Activated naive CD4-positive, alpha-beta T cell treated with anti-CD3 and anti-CD28 coated beads, Interleukin-2, amount 10 ng/mL, durations not matched to agents 7 days and 5 days (primary cell): ENCODE measurements around the gene ACE.

Experiments used
- CTCF ChIA-PET: fragments of 350-600 bp; sonication (Branson Sonifier 250); formaldehyde crosslinking; loops from one replicate; lab custom pipeline; 2021; ENCODE audit warnings: antibody characterized with exemption; lab: Charles Lee
- DNase-seq: peaks from one replicate; pipeline ENCODE4 v3.0.0-alpha.2; 2020
- H3K27ac Mint-ChIP-seq: one replicate; pipeline ENCODE4 v1.8.0; 2021; ENCODE audit warnings: mild to moderate bottlenecking, moderate library complexity, mixed read lengths
- H3K27me3 Mint-ChIP-seq: one replicate; pipeline ENCODE4 v1.8.0; 2021; ENCODE audit warnings: mild to moderate bottlenecking, mixed read lengths
- H3K36me3 Mint-ChIP-seq: one replicate; pipeline ENCODE4 v1.8.0; 2021; ENCODE audit warnings: mixed read lengths
- H3K4me1 Mint-ChIP-seq: one replicate; pipeline ENCODE4 v1.8.0; 2021; ENCODE audit warnings: mixed read lengths
- H3K4me3 Mint-ChIP-seq: one replicate; pipeline ENCODE4 v1.8.0; 2021; ENCODE audit warnings: mild to moderate bottlenecking, moderate library complexity, mixed read lengths
- H3K9me3 Mint-ChIP-seq: one replicate; pipeline ENCODE4 v1.8.0; 2021; ENCODE audit warnings: mixed read lengths

ACE gene

GRCh38 chr17:63438092-63439051, 38.5 kb upstream of the ACE start:
- CTCF ChIA-PET: interaction anchor here (2.3 to 2.5 kb wide), 3 partner anchors 11 to 173 kb away, joined by 9 to 13 read pairs (median 10); no protein-coding TSS in a partner anchor
- Mint-ChIP-seq H3K27ac (peak overlapping the region; percentile 78), H3K36me3 (peaks cover 3% of the 10 kb centered on the region), H3K9me3 (no peaks in the 10 kb centered on the region), H3K4me3 (no peak overlapping the region), H3K4me1 (peaks cover 52% of the 10 kb centered on the region), H3K27me3 (peaks cover 14% of the 10 kb centered on the region)
- DNase-seq: no peak

DNA sequence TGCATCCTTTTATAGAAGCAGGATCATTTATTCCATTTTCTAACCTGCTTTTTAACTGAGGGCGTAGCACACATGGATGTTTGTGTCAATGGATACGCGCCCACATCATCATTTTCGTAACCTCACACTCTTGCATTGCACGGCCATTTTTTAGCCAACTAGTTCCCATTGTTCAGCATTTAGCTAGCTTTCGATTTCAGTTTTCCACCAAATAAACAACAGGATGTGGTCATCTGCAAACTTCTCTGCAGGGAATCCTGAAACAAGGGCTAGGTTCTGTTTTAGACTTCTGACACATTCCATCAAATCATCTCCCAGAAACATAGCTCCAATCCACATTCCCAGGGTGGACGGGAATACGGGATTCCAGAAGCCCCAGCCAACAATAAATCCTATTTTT, 37.2 kb upstream of the ACE start:
- peaks cover 27% of the 10 kb centered on the region for H3K27me3 Mint-ChIP-seq
- CTCF ChIA-PET: interaction anchor here (1.3 to 2.5 kb wide), 4 partner anchors 12 to 172 kb away, joined by 5 to 13 read pairs (median 10); no protein-coding TSS in a partner anchor
- H3K36me3 Mint-ChIP-seq: peaks cover 3% of the 10 kb centered on the region
- no peaks in the 10 kb centered on the region for H3K9me3 Mint-ChIP-seq
- DNase-seq: peak; percentile 49
- H3K4me1 Mint-ChIP-seq: peaks cover 42% of the 10 kb centered on the region
- H3K27ac Mint-ChIP-seq: peak overlapping the region; percentile 89
- peak overlapping the region; percentile 19 for H3K4me3 Mint-ChIP-seq

DNA sequence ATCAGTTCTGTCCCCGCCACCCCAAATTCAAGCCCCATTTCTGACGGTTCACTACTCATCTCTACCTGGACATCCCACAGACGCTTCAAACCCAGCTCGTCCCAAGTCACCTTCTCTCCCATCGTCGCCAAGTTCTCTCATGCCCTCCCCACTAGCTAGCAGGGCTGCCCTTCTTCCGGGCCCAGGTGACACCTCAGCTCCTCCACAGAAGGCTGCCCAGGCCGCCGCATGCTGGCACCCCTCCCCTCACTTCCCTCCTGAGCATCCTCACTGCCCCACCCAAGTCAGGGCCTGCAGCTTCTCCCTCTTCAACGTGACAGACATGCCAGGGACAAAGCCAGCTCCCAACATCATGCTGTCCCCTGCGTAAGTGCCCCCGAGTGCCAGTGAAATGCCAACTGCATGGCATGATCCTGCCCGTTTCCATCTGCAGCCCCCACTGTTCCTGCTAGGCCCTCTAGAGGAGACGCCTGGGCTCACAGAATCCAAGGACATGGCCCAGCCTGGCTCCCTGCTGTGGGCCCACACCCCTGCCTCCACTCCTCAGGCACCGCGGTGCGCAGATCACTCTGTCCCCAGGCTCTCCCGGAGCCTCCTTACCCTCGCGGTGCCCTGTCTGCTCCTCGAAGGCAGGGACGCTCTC, 36.6 kb upstream of the ACE start:
- Mint-ChIP-seq H3K27ac (peak overlapping the region; percentile 89), H3K36me3 (no peaks in the 10 kb centered on the region), H3K4me3 (peak overlapping the region; percentile 19), H3K9me3 (no peaks in the 10 kb centered on the region), H3K4me1 (peaks cover 42% of the 10 kb centered on the region), H3K27me3 (peaks cover 32% of the 10 kb centered on the region)
- peak; percentile 54 for DNase-seq
- CTCF ChIA-PET: interaction anchor here (1.3 to 2.5 kb wide), 4 partner anchors 12 to 172 kb away, joined by 5 to 13 read pairs (median 10); no protein-coding TSS in a partner anchor

DNA sequence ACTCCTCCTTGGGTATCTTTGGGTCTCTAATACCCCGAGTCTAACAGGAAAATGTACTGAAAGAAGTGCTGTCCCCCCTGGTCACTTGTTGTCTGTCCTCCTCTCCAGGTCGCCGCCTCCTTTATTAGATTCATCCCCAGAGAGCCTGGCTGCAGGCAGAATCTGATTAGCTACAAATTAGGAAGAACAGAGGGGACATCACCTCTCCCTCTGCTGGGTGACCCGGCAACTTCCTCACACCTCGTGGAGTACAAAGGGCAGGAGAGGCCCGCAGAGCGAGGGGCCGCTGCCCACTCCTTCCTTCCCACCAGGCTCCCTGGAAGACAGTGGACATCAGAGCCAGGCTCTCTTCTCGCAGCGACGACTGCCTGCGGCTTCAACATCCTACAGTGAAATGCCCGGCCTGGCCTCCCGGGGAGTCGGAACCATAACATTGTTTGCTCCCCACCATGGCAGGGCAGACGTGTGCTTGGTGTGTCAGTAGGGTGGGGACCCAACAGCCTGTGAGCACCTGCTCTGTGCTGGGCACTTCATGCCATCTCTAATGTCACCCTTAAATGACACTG, 36.0 kb upstream of the ACE start:
- peaks cover 38% of the 10 kb centered on the region for H3K27me3 Mint-ChIP-seq
- CTCF ChIA-PET: interaction anchor here (1.1 to 2.5 kb wide), 4 partner anchors 13 to 39 kb away, joined by 3 to 9 read pairs (median 6); no protein-coding TSS in a partner anchor
- H3K9me3 Mint-ChIP-seq: no peaks in the 10 kb centered on the region
- H3K4me3 Mint-ChIP-seq: no peak overlapping the region
- no peak for DNase-seq
- H3K36me3 Mint-ChIP-seq: no peaks in the 10 kb centered on the region
- H3K27ac Mint-ChIP-seq: peak overlapping the region; percentile 89
- H3K4me1 Mint-ChIP-seq: peaks cover 38% of the 10 kb centered on the region

DNA sequence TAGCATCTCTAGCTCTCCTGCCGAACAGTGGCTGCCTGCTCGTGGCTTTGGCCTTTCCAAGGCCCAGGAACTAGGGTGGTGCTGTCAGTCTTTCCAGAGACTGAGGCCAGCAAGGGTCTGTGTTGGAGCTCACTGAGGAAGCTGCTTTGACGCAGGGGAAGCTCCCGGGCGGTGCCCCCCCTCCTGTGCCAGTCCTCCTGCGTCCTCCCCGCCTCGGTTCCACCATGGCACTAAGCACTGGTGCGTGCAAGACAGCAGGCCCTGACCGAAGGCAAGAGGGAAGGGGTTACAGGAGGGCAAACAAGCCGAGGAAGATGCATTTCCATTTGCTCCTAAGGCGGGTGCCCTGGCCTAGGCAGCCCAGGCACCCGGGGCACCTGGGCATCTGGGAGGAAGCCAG, 35.2 kb upstream of the ACE start:
- Mint-ChIP-seq H3K27ac (no peak overlapping the region), H3K4me1 (peaks cover 37% of the 10 kb centered on the region), H3K27me3 (peaks cover 41% of the 10 kb centered on the region), H3K9me3 (no peaks in the 10 kb centered on the region), H3K36me3 (no peaks in the 10 kb centered on the region), H3K4me3 (no peak overlapping the region)
- CTCF ChIA-PET: interaction anchor here (1.1 to 2.0 kb wide), 2 partner anchors 16 to 37 kb away, joined by 3 to 7 read pairs; no protein-coding TSS in a partner anchor
- no peak for DNase-seq

DNA sequence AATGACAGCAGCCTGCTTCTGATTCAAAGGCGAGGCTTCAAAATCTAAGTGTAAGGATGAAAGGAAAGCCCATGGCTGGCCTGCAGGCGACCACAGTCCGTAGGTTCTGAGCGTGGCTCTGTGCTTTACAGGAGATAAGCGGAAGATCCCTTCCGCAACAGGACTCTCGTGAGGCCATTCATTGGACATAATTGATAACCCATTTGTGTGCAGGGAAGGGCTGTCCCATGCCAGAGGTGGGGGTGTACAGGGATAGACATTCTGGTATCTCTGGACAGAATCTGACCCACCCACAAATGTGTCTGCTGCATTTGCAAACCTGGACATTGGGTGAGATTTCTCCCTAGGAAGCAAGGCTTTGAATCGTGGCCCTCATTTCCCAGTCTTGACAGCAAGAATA, 34.8 kb upstream of the ACE start:
- H3K9me3 Mint-ChIP-seq: no peaks in the 10 kb centered on the region
- DNase-seq: no peak
- peaks cover 38% of the 10 kb centered on the region for H3K4me1 Mint-ChIP-seq
- no peaks in the 10 kb centered on the region for H3K36me3 Mint-ChIP-seq
- CTCF ChIA-PET: interaction anchor here (0.7 to 2.0 kb wide), 3 partner anchors 11 to 37 kb away, joined by 3 to 7 read pairs (median 4); no protein-coding TSS in a partner anchor
- no peak overlapping the region for H3K4me3 Mint-ChIP-seq
- H3K27me3 Mint-ChIP-seq: peaks cover 45% of the 10 kb centered on the region
- no peak overlapping the region for H3K27ac Mint-ChIP-seq

DNA sequence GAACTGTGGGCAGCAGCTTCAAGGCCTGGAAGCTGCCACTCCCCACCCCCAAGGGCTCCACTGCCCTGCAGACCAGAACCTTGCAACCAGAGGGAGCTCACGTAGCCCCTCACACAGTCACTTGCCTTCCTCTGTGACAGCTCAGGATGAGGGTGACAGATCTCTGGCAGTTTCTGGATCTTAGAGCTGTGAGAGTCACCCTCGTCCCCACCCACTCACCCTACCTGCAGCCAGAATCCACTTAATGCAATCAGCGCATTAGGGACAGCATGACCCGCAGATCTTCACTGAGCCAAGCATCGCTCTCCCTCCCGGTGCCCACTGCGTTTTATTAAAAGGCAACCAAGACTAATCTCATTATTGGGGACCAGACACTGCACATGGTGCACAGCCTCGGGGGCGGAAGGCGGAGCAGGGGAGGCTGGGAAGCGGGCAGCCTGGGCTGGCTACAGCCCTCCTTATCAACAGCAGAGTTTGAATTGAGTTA, 34.3 kb upstream of the ACE start:
- H3K9me3 Mint-ChIP-seq: no peaks in the 10 kb centered on the region
- peaks cover 48% of the 10 kb centered on the region for H3K27me3 Mint-ChIP-seq
- H3K27ac Mint-ChIP-seq: no peak overlapping the region
- no peak for DNase-seq
- no peaks in the 10 kb centered on the region for H3K36me3 Mint-ChIP-seq
- CTCF ChIA-PET: interaction anchor here (0.7 to 3.6 kb wide), 5 partner anchors 11 to 36 kb away, joined by 4 to 18 read pairs (median 7); no protein-coding TSS in a partner anchor
- H3K4me1 Mint-ChIP-seq: peaks cover 43% of the 10 kb centered on the region
- H3K4me3 Mint-ChIP-seq: no peak overlapping the region

GRCh38 chr17:63443053-63443452, 33.8 kb upstream of the ACE start:
- CTCF ChIA-PET: interaction anchor here (0.6 to 3.6 kb wide), 9 partner anchors 8 to 255 kb away, joined by 3 to 18 read pairs (median 5); no protein-coding TSS in a partner anchor
- no peaks in the 10 kb centered on the region for H3K36me3 Mint-ChIP-seq
- no peak for DNase-seq
- H3K4me3 Mint-ChIP-seq: no peak overlapping the region
- H3K9me3 Mint-ChIP-seq: no peaks in the 10 kb centered on the region
- H3K4me1 Mint-ChIP-seq: peaks cover 44% of the 10 kb centered on the region
- H3K27me3 Mint-ChIP-seq: peaks cover 50% of the 10 kb centered on the region
- H3K27ac Mint-ChIP-seq: peak overlapping the region; percentile 11

GRCh38 chr17:63444457-63444856, 32.4 kb upstream of the ACE start:
- Mint-ChIP-seq H3K4me3 (peak overlapping the region; percentile 35), H3K36me3 (no peaks in the 10 kb centered on the region)

GRCh38 chr17:63445065-63445464, 31.8 kb upstream of the ACE start:
- CTCF ChIA-PET: interaction anchor here (0.9 to 3.6 kb wide), 7 partner anchors 9 to 167 kb away, joined by 3 to 18 read pairs (median 7); no protein-coding TSS in a partner anchor
- peak overlapping the region; percentile 35 for H3K4me3 Mint-ChIP-seq
- H3K4me1 Mint-ChIP-seq: peaks cover 40% of the 10 kb centered on the region

More at GRCh38 chr17:63444457-63444856, 32.4 kb upstream of the ACE start:
- Mint-ChIP-seq H3K4me1 (peaks cover 41% of the 10 kb centered on the region), H3K27ac (no peak overlapping the region), H3K27me3 (peaks cover 60% of the 10 kb centered on the region), H3K9me3 (no peaks in the 10 kb centered on the region)
- DNase-seq: no peak
- CTCF ChIA-PET: interaction anchor here (0.9 to 3.6 kb wide), 8 partner anchors 8 to 254 kb away, joined by 3 to 18 read pairs (median 6); no protein-coding TSS in a partner anchor

DNA sequence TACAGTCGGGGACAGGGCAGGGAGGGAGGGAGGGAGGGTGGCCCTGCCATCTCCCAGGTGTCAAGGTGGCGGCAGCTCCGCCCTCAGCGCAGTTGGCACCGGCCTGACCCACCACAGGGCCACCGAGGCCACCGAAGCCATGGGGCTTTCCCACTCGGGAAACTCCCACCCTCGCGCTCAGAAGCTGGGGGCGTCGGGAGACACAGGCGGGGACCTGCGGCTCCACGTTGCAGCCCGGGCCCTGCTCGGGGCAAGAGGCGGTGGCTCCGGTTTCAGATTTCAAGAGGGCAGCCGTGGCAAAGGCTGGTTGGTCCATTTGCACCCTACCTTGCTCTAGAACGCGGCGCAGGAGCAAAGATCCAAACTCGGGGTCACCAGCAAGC, 31.3 kb upstream of the ACE start:
- Mint-ChIP-seq H3K27ac (peak overlapping the region; percentile 45), H3K4me3 (peak overlapping the region; percentile 54), H3K4me1 (peaks cover 40% of the 10 kb centered on the region), H3K27me3 (peaks cover 71% of the 10 kb centered on the region), H3K36me3 (no peaks in the 10 kb centered on the region), H3K9me3 (no peaks in the 10 kb centered on the region)
- peak; percentile 43 for DNase-seq
- CTCF ChIA-PET: interaction anchor here (1.2 to 3.6 kb wide), 5 partner anchors 10 to 166 kb away, joined by 3 to 18 read pairs (median 11); no protein-coding TSS in a partner anchor

More at GRCh38 chr17:63445065-63445464, 31.8 kb upstream of the ACE start:
- Mint-ChIP-seq H3K36me3 (no peaks in the 10 kb centered on the region), H3K9me3 (no peaks in the 10 kb centered on the region), H3K27me3 (peaks cover 66% of the 10 kb centered on the region), H3K27ac (no peak overlapping the region)
- no peak for DNase-seq

DNA sequence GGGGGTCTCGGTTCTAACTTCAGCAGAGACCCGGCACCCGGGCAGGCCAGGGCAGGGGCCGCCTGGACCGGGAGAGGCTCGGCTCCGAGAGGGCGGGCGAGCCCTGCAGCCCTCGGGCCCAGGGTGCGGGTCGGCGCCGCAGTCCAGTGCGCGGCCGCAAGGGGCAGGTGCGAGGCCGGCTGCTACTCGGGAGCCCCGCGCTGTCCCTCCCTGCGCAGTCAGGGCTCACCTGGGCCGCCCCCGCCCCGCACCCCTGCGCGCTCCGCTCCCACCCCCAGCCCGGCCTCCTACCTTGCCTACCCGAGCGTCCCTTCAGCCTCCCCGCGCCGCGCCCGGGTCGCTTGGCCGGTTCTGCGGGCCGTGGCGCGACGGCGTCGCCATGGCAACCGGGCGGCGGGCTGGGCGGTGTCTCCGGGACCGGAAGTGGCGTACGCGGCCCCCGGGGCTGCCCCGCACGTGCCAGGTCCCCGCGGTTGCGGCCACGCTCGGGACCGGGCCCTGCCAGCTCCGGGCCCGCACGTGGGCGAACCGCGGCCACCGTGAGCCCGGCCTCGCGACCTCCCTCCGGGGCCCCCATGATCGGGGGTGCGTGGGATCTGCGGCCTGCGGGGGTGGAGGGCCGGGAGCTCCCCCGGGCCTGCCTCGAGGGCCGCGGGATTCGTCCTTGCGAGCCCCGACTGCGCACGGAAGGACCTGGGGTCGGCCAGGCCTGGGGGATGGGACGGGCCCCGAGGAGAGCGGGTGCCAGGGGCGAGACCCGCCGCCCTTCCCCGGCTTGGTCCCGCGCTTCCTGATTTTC, 30.7 kb upstream of the ACE start, which contains the start of gene CYB561:
Gene CYB561 (minus strand): TSS at position 353 of the 799 bp plus-strand sequence. CDS start 8,759 bp downstream, outside the sequence.
- no peaks in the 10 kb centered on the region for H3K9me3 Mint-ChIP-seq
- CTCF ChIA-PET: interaction anchor here (1.0 to 3.7 kb wide), 5 partner anchors 11 to 33 kb away, joined by 3 to 18 read pairs (median 4); no protein-coding TSS in a partner anchor

More for the DNA sequence above, 30.7 kb upstream of the ACE start, which contains the start of gene CYB561:
- Mint-ChIP-seq H3K27me3 (peaks cover 75% of the 10 kb centered on the region), H3K36me3 (no peaks in the 10 kb centered on the region), H3K4me3 (peak within 1 kb of the TSS; percentile 54), H3K27ac (peak within 1 kb of the TSS; percentile 45), H3K4me1 (peaks cover 36% of the 10 kb centered on the region)
- peak; percentile 76 for DNase-seq
